GM12878 (cell line): Measurements from ENCODE around the gene MUC5B. TPM values are rescaled to one million over a fixed set of nuclear protein-coding genes. Genes with fewer than 3 reads are reported as not detected.

Experiments used
- ATAC-seq: fragments of 200-7000 bp; cut with Tn5 transposase; 3 replicates; pipeline ENCODE4 v1.9.1; 2020; ENCODE audit warnings: mild to moderate bottlenecking, moderate library complexity
- BruUV-seq: library from RNA; stranded (reverse); fragments of 400-500 nt; replicated peaks from 2 replicates; lab custom pipeline; 2021; lab: Mats Ljungman, UMichigan
- CTCF ChIA-PET: fragments of 300-600 bp; sonication (Branson Sonifier 250); formaldehyde crosslinking; extraction: SDS; loops from one replicate; lab custom pipeline; 2021; ENCODE audit warnings: inconsistent platforms; lab: Yijun Ruan, JAX
- POLR2A ChIA-PET: fragments of 350-600 bp; formaldehyde crosslinking; extraction: SDS; loops from one replicate; lab custom pipeline; 2021; ENCODE audit warnings: inconsistent platforms; lab: Charles Lee
- RAD21 ChIA-PET: fragments of 300-600 bp; sonication (Branson Sonifier 250); formaldehyde crosslinking; loops from one replicate; lab custom pipeline; 2023; ENCODE audit warnings: antibody characterized with exemption; ENCODE audit not compliant: unreplicated experiment; lab: Charles Lee
- SMC1A ChIA-PET: fragments of 300-600 bp; sonication (Branson Sonifier 250); formaldehyde crosslinking; loops from one replicate; lab custom pipeline; 2023; ENCODE audit not compliant: unreplicated experiment, uncharacterized antibody; lab: Charles Lee
- DNase-seq: peaks from one replicate; pipeline ENCODE4 v3.0.0-alpha.2; 2011; ENCODE audit warnings: low read depth, low spot score
- FAIRE-seq: peaks from 3 replicates; lab custom pipeline; 2011; peaks lifted over from hg19 to GRCh38; lab: Jason Lieb, UNC
- H2AFZ ChIP-seq: 2 replicates; pipeline ENCODE4 v1.6.0; 2011; ENCODE audit warnings: low read depth, low read length, control low read depth; ENCODE audit not compliant: control insufficient read depth
- H3K27ac ChIP-seq: 2 replicates; pipeline ENCODE4 v1.5.1; 2011; ENCODE audit warnings: control low read depth; ENCODE audit not compliant: control insufficient read depth, insufficient read depth
- H3K27me3 ChIP-seq, 2 experiments: replicated peaks in 1 of 2; 2 replicates each; pipeline versions ENCODE4 v1.6.0 to v1.6.1; 2011; ENCODE audit warnings: low read length in 1 of 2; ENCODE audit not compliant: control insufficient read depth in 2 of 2, insufficient read depth in 2 of 2
- H3K36me3 ChIP-seq, 2 experiments: 2 replicates each; pipeline ENCODE4 v1.5.1; 2011; ENCODE audit warnings: low read length in 1 of 2; ENCODE audit not compliant: control insufficient read depth in 2 of 2, insufficient read depth in 2 of 2
- H3K4me1 ChIP-seq: 2 replicates; pipeline ENCODE4 v1.6.1; 2011; ENCODE audit warnings: mild to moderate bottlenecking, low read length, moderate library complexity, mixed read lengths; ENCODE audit not compliant: control insufficient read depth, insufficient read depth
- H3K4me2 ChIP-seq: 2 replicates; pipeline ENCODE4 v1.6.0; 2011; ENCODE audit warnings: control low read depth; ENCODE audit not compliant: control insufficient read depth, insufficient read depth
- H3K4me3 ChIP-seq: fragments of 200-600 bp; sonication (generic); 2 replicates; pipeline ENCODE4 v1.5.1; 2016
- H3K79me2 ChIP-seq: 2 replicates; pipeline ENCODE4 v1.6.0; 2011; ENCODE audit warnings: low read length; ENCODE audit not compliant: control insufficient read depth, insufficient read depth
- H3K9ac ChIP-seq: 2 replicates; pipeline ENCODE4 v1.8.0; 2011; ENCODE audit warnings: low read length, control low read depth, mixed read lengths; ENCODE audit not compliant: control insufficient read depth, insufficient read depth
- H3K9me3 ChIP-seq: replicated peaks from 3 replicates; pipeline ENCODE4 v1.5.1; 2011; ENCODE audit warnings: mild to moderate bottlenecking, low read length; ENCODE audit not compliant: control insufficient read depth, insufficient read depth
- H4K20me1 ChIP-seq: 2 replicates; pipeline ENCODE4 v1.6.0; 2011; ENCODE audit not compliant: control insufficient read depth, insufficient read depth
- EED ChIP-seq: sonication (generic); IDR thresholded peaks from 2 replicates; pipeline ENCODE4 v1.6.1; 2016; ENCODE audit warnings: antibody characterized with exemption, low read depth
- EP300 ChIP-seq, 2 experiments: fragments of 150-350 bp in 1 of 2; IDR thresholded peaks; 2 replicates each; pipeline ENCODE4 v1.6.1; 2011 to 2012; ENCODE audit warnings: low read depth in 2 of 2, low read length in 2 of 2, borderline replicate concordance in 1 of 2, improper control_type of control experiment in 1 of 2, inconsistent platforms in 1 of 2; ENCODE audit not compliant: control insufficient read depth in 1 of 2
- IKZF1 ChIP-seq: fragments of 450-650 bp; conservative IDR thresholded peaks from 2 replicates; pipeline ENCODE4 v1.6.1; 2017; ENCODE audit warnings: antibody characterized with exemption, mild to moderate bottlenecking
- LARP7 ChIP-seq: fragments of 450-650 bp; IDR thresholded peaks from 2 replicates; pipeline ENCODE4 v1.6.1; 2017; ENCODE audit warnings: mild to moderate bottlenecking
- MXI1 ChIP-seq: fragments of 150-350 bp; IDR thresholded peaks from 2 replicates; pipeline ENCODE4 v1.6.1; 2011; ENCODE audit warnings: low read depth, mild to moderate bottlenecking, inconsistent platforms, low read length, improper control_type of control experiment
- RELB ChIP-seq: fragments of 450-650 bp; IDR thresholded peaks from 2 replicates; pipeline ENCODE4 v1.6.1; 2017; ENCODE audit warnings: low read depth, mild to moderate bottlenecking, moderate library complexity
- STAT1 ChIP-seq: fragments of 450-650 bp; conservative IDR thresholded peaks from 2 replicates; pipeline ENCODE4 v1.6.1; 2014; ENCODE audit warnings: antibody characterized with exemption, mild to moderate bottlenecking
- WGBS: methylation state at CpG from one replicate; pipeline ENCODE4 v1.1.6; 2016; ENCODE audit warnings: low lambda C conversion rate; ENCODE audit not compliant: insufficient replicate concordance, insufficient coverage; ENCODE audit errors: missing lambda C conversion rate; 5-methylcytosine and 5-hydroxymethylcytosine counted together
- in situ Hi-C: fragments of 300-500 bp; cut with MboI; formaldehyde crosslinking; loops from 9 replicates; pipeline ENCODE4 v1.14.3; 2018; ENCODE audit warnings: mixed read lengths
- intact Hi-C: fragments of 100-400 bp; cut with micrococcal nuclease; formaldehyde crosslinking; loops from one replicate; pipeline ENCODE4 v1.14.2; 2022; ENCODE audit not compliant: unreplicated experiment
- polyA plus RNA-seq, 11 experiments: library from polyadenylated mRNA; depleted of rRNA in 4 of 11; unstranded in 6 of 11; stranded (reverse) in 5 of 11; fragments of >200 nt; fragmentation: Nextera tagmentation in 4 of 11; fragmentation: Illumina TruSeq in 1 of 11; extraction: Ambion mirVana in 4 of 11; extraction: Trizol in 1 of 11; gene quantifications; 1 replicate in 1 of 11; 2 replicates in 10 of 11; pipeline versions ENCODE4 v1.2.1 to v1.2.3, GENCODE V29; 2011 to 2016; ENCODE audit warnings: inconsistent platforms in 2 of 11, missing spikeins in 2 of 11, low read depth in 1 of 11
- total RNA-seq, 4 experiments: library from RNA; depleted of rRNA in 3 of 4; stranded (reverse); fragments of >200 nt in 3 of 4; fragmentation: Illumina TruSeq in 1 of 4; extraction: Trizol in 1 of 4; gene quantifications; 2 replicates each; pipeline versions ENCODE4 v1.2.1 to v1.2.3, GENCODE V29; 2013 to 2021

The MUC5B gene
- total and polyA plus RNA-seq, 10 of the 15 experiments (the other 5 are each of a cell fraction or from before 2014, with no cell fraction given) = 1.5 TPM; not detected in 9

- no peak for TF ChIP-seq RELB
- no peak for TF ChIP-seq LARP7
- TF ChIP-seq EED = no peak
- TF ChIP-seq MXI1 = no peak
- no peak for TF ChIP-seq EP300 (IDR thresholded peaks at IDR 0.05; ENCODE audit: borderline replicate concordance in 1 of 2, control insufficient read depth in 1 of 2, low read depth in 2 of 2, low read length in 2 of 2)
- no peak for TF ChIP-seq STAT1
- TF ChIP-seq, all 136 proteins: peak for 0
Measured at GRCh38 chr11:1230121-1230455, 7.2 kb downstream of the MUC5B start (continued).

- ATAC-seq = no peak
- TF ChIP-seq IKZF1 = no peak
- TF ChIP-seq, all 136 proteins: peak for 0
- Histone ChIP-seq H3K27ac (no peak overlapping the region), H3K36me3 (no peaks in the 10 kb centered on the region), H3K27me3 (no peaks in the 10 kb centered on the region), H3K9ac (no peak overlapping the region), H3K79me2 (no peaks in the 10 kb centered on the region), H3K9me3 (no peaks in the 10 kb centered on the region), H3K4me2 (no peak overlapping the region), H3K4me3 (no peak overlapping the region), H3K4me1 (no peaks in the 10 kb centered on the region), H4K20me1 (no peaks in the 10 kb centered on the region), H2AFZ (no peak overlapping the region)
- DNase-seq (no peak), FAIRE-seq (no peak)
- in situ Hi-C loops (no loop called here), intact Hi-C loops (no loop called here)
- no TSS peak for BruUV-seq
- ChIA-PET SMC1A (no interaction called here), RAD21 (no interaction called here), CTCF (no interaction called here), POLR2A (no interaction called here)
- WGBS = 67% methylated on average over 34 of the region's 45 CpGs
Measured at GRCh38 chr11:1230456-1231395, 7.9 kb downstream of the MUC5B start.
